Peyer's patch (tissue), 4 donors: ENCODE data around the gene SLC7A5. TPM values are rescaled to one million over a fixed set of nuclear protein-coding genes. Genes with fewer than 3 reads are reported as not detected.

Experiments used
- DNase-seq, 3 donors: peaks; one replicate each; pipeline ENCODE4 v3.0.0-alpha.2; 2017 to 2019
- H3K27ac ChIP-seq, 4 donors: fragments of 200-600 bp; sonication (generic); one replicate each; pipeline ENCODE4 v1.5.1; 2016 to 2019
- H3K27me3 ChIP-seq, 2 donors: fragments of 200-600 bp; sonication (generic); one replicate each; pipeline ENCODE4 v1.5.1; 2019
- H3K36me3 ChIP-seq, 3 donors: fragments of 200-600 bp; sonication (generic); one replicate each; pipeline ENCODE4 v1.5.1; 2016 to 2019
- H3K4me1 ChIP-seq, 4 donors: fragments of 200-600 bp; sonication (generic); one replicate each; pipeline ENCODE4 v1.5.1; 2016 to 2019
- H3K4me3 ChIP-seq, 4 donors: fragments of 200-600 bp; sonication (generic); 1 replicate in 3 of 4; 2 replicates in 1 of 4; pipeline ENCODE4 v1.5.1; 2016 to 2019; ENCODE audit warnings: mild to moderate bottlenecking in 1 of 4
- H3K9me3 ChIP-seq, 4 donors: fragments of 200-600 bp; sonication (generic); one replicate each; pipeline ENCODE4 v1.5.1; 2016 to 2019; ENCODE audit warnings: mild to moderate bottlenecking in 1 of 4
- CTCF ChIP-seq, 6 experiments: fragments of 450-650 bp in 4 of 6; fragments of 200-600 bp in 2 of 6; sonication (generic) in 1 of 6; IDR thresholded peaks; one replicate each; pipeline ENCODE4 v1.5.1; 2017 to 2019; ENCODE audit warnings: antibody characterized with exemption in 6 of 6, mild to moderate bottlenecking in 3 of 6, moderate library complexity in 1 of 6
- POLR2A ChIP-seq, 2 donors: fragments of 450-650 bp; IDR thresholded peaks; one replicate each; pipeline ENCODE4 v1.5.1; 2017; ENCODE audit warnings: antibody characterized with exemption in 2 of 2, mild to moderate bottlenecking in 2 of 2, moderate library complexity in 2 of 2
- total RNA-seq, 4 donors: library from RNA; depleted of rRNA; stranded (reverse); fragments of >200 nt; gene quantifications; one replicate each; pipeline ENCODE4 v1.1.0, GENCODE V29; 2016

The SLC7A5 gene
- total RNA-seq, 4 donors from 2014 or later: 3.2 to 4.7 (median 3.9) TPM

- peaks cover 4 to 45% (median 13%) of the 10 kb centered on the region in 4 donors for H3K4me1 ChIP-seq
- peak overlapping the region; percentile 24 to 42 (median 38) for H3K4me3 ChIP-seq
- H3K36me3 ChIP-seq: peaks cover 0 to 4% (median 0%) of the 10 kb centered on the region in 3 donors
Measured at GRCh38 chr16:87855852-87856715, 13.2 kb downstream of the SLC7A5 start.

GRCh38 chr16:87854907-87855683, 14.2 kb downstream of the SLC7A5 start:
- Histone ChIP-seq H3K27ac (peak overlapping the region; percentile 81 to 94 (median 86)), H3K4me1 (peaks cover 6 to 50% (median 16%) of the 10 kb centered on the region in 4 donors), H3K27me3 (no peaks in the 10 kb centered on the region), H3K36me3 (peaks cover 0 to 10% (median 0%) of the 10 kb centered on the region in 3 donors), H3K9me3 (no peaks in the 10 kb centered on the region), H3K4me3 (peak overlapping the region in 1 of 4 donors; percentile 27)
- TF ChIP-seq POLR2A (IDR thresholded peaks at IDR 0.05) (no peak), CTCF (IDR thresholded peaks at IDR 0.05) (no peak)
- DNase-seq: no peak

More at GRCh38 chr16:87855852-87856715, 13.2 kb downstream of the SLC7A5 start:
- peak; percentile 66 to 93 (median 87) for DNase-seq
- peak overlapping the region; percentile 81 to 94 (median 86) for H3K27ac ChIP-seq
- H3K27me3 ChIP-seq: no peaks in the 10 kb centered on the region
- H3K9me3 ChIP-seq: no peaks in the 10 kb centered on the region
- TF ChIP-seq POLR2A (IDR thresholded peaks at IDR 0.05) (peak; percentile 23 to 39), CTCF (IDR thresholded peaks at IDR 0.05) (no peak)

GRCh38 chr16:87854053-87854906, 15.0 kb downstream of the SLC7A5 start:
- no peak for DNase-seq
- Histone ChIP-seq H3K9me3 (no peaks in the 10 kb centered on the region), H3K4me3 (peak overlapping the region; percentile 9 to 51 (median 34)), H3K27ac (peak overlapping the region; percentile 81 to 94 (median 86)), H3K4me1 (peaks cover 8 to 58% (median 17%) of the 10 kb centered on the region in 4 donors), H3K27me3 (no peaks in the 10 kb centered on the region), H3K36me3 (peaks cover 0 to 10% (median 0%) of the 10 kb centered on the region in 3 donors)
- TF ChIP-seq POLR2A (IDR thresholded peaks at IDR 0.05) (no peak), CTCF (IDR thresholded peaks at IDR 0.05) (no peak)

- DNase-seq: peak; percentile 88 to 96 (median 90)
- peak overlapping the region; percentile 9 to 51 (median 34) for H3K4me3 ChIP-seq
- peak overlapping the region; percentile 81 to 94 (median 86) for H3K27ac ChIP-seq
- TF ChIP-seq POLR2A (IDR thresholded peaks at IDR 0.05): peak in 1 of 2 donors; percentile 61
- TF ChIP-seq CTCF (IDR thresholded peaks at IDR 0.05): no peak
- H3K36me3 ChIP-seq: peaks cover 0 to 10% (median 0%) of the 10 kb centered on the region in 3 donors
- H3K4me1 ChIP-seq: peaks cover 8 to 63% (median 17%) of the 10 kb centered on the region in 4 donors
- no peaks in the 10 kb centered on the region for H3K27me3 ChIP-seq
- no peaks in the 10 kb centered on the region for H3K9me3 ChIP-seq
Measured at GRCh38 chr16:87853411-87854052, 15.8 kb downstream of the SLC7A5 start.
